Measurements from ENCODE around the gene TEX44. TPM values are rescaled to one million over a fixed set of nuclear protein-coding genes. Genes with fewer than 3 reads are reported as not detected.

TEX44 gene
- total and polyA plus RNA-seq, 9 of the 15 experiments (the other 6 are each of a cell fraction or from before 2014, with no cell fraction given): not detected

DNA sequence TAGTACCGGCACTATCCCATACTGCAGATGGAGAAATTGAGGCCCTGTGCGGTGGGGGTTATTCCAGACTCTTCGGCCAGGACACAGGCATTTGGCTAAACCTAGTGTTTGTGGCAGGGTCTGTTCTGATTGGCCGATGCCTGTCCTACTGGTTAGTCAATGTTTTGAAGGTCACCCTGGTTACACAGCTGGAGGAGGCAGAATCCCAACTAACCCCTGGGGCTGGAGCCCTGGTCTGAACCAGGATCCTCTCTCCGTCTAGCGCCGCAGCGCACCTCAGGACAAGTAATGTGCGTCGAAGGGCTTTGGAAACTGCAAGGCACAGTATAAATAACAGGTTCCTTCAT, 19.4 kb downstream of the TEX44 start (continued):
- TF ChIP-seq, protein P1, sequence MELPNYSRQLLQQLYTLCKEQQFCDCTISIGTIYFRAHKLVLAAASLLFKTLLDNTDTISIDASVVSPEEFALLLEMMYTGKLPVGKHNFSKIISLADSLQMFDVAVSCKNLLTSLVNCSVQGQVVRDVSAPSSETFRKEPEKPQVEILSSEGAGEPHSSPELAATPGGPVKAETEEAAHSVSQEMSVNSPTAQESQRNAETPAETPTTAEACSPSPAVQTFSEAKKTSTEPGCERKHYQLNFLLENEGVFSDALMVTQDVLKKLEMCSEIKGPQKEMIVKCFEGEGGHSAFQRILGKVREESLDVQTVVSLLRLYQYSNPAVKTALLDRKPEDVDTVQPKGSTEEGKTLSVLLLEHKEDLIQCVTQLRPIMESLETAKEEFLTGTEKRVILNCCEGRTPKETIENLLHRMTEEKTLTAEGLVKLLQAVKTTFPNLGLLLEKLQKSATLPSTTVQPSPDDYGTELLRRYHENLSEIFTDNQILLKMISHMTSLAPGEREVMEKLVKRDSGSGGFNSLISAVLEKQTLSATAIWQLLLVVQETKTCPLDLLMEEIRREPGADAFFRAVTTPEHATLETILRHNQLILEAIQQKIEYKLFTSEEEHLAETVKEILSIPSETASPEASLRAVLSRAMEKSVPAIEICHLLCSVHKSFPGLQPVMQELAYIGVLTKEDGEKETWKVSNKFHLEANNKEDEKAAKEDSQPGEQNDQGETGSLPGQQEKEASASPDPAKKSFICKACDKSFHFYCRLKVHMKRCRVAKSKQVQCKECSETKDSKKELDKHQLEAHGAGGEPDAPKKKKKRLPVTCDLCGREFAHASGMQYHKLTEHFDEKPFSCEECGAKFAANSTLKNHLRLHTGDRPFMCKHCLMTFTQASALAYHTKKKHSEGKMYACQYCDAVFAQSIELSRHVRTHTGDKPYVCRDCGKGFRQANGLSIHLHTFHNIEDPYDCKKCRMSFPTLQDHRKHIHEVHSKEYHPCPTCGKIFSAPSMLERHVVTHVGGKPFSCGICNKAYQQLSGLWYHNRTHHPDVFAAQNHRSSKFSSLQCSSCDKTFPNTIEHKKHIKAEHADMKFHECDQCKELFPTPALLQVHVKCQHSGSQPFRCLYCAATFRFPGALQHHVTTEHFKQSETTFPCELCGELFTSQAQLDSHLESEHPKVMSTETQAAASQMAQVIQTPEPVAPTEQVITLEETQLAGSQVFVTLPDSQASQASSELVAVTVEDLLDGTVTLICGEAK (IDR thresholded peaks at IDR 0.05): no peak
- TF ChIP-seq, protein P1 (CRISPR knock-in tag; IDR thresholded peaks at IDR 0.05): 0 out of 2 replicates have a peak, but pooled peaks have one; percentile 15
- TF ChIP-seq ETV5 (CRISPR knock-in tag; IDR thresholded peaks at IDR 0.05; ENCODE audit: low read depth): 0 out of 2 replicates have a peak, but pooled peaks have one; percentile 27
- TF ChIP-seq ZNF778 (CRISPR knock-in tag; IDR thresholded peaks at IDR 0.05): no peak
- peak; percentile 77 for TF ChIP-seq FOSL1 (tag; conservative IDR thresholded peaks at IDR 0.05)
- TF ChIP-seq NR1H2 (CRISPR knock-in tag; IDR thresholded peaks at IDR 0.05): 0 out of 2 replicates have a peak, but pooled peaks have one; percentile 21
- TF ChIP-seq, protein P2, sequence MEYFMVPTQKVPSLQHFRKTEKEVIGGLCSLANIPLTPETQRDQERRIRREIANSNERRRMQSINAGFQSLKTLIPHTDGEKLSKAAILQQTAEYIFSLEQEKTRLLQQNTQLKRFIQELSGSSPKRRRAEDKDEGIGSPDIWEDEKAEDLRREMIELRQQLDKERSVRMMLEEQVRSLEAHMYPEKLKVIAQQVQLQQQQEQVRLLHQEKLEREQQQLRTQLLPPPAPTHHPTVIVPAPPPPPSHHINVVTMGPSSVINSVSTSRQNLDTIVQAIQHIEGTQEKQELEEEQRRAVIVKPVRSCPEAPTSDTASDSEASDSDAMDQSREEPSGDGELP (CRISPR knock-in tag; IDR thresholded peaks at IDR 0.05; ENCODE audit: borderline replicate concordance): peak; percentile 85
